Mucosa of rectum (tissue), 2 donors: ENCODE data around the gene CCER1.

Source experiments
- H3K27ac ChIP-seq, 2 donors: one replicate each; pipeline ENCODE4 v1.7.0; 2013; ENCODE audit warnings: inconsistent platforms in 2 of 2, low read depth in 2 of 2, low read length in 2 of 2
- H3K27me3 ChIP-seq, 2 donors: one replicate each; pipeline ENCODE4 v1.7.0; 2013; ENCODE audit warnings: low read length in 2 of 2; ENCODE audit not compliant: control insufficient read depth in 2 of 2, insufficient read depth in 2 of 2
- H3K36me3 ChIP-seq, 2 donors: one replicate each; pipeline ENCODE4 v1.7.0; 2013; ENCODE audit warnings: low read length in 2 of 2; ENCODE audit not compliant: control insufficient read depth in 2 of 2, insufficient read depth in 2 of 2
- H3K4me1 ChIP-seq, 2 donors: one replicate each; pipeline ENCODE4 v1.7.0; 2013; ENCODE audit warnings: low read length in 2 of 2, mild to moderate bottlenecking in 1 of 2; ENCODE audit not compliant: control insufficient read depth in 2 of 2, insufficient read depth in 2 of 2
- H3K4me3 ChIP-seq, 2 donors: one replicate each; pipeline ENCODE4 v1.7.0; 2013; ENCODE audit warnings: low read length in 2 of 2
- H3K9ac ChIP-seq, 2 donors: one replicate each; pipeline ENCODE4 v1.7.0; 2013; ENCODE audit warnings: low read length in 2 of 2, low read depth in 1 of 2, mild to moderate bottlenecking in 1 of 2
- H3K9me3 ChIP-seq, 2 donors: one replicate each; pipeline ENCODE4 v1.7.0; 2013; ENCODE audit warnings: low read length in 2 of 2; ENCODE audit not compliant: control insufficient read depth in 2 of 2
- donor health status: healthy.
- donor health status: Normal muscosa, but diverticular disease.

CCER1 gene

GRCh38 chr12:90924406-90924805 is 30.6 kb downstream of the CCER1 start:
- no peak overlapping the region for H3K27ac ChIP-seq
- no peak overlapping the region for H3K9ac ChIP-seq
- H3K27me3 ChIP-seq: no peaks in the 10 kb centered on the region
- H3K4me1 ChIP-seq: no peaks in the 10 kb centered on the region
- H3K36me3 ChIP-seq: no peaks in the 10 kb centered on the region
- H3K9me3 ChIP-seq: no peaks in the 10 kb centered on the region
- no peak overlapping the region for H3K4me3 ChIP-seq

- Histone ChIP-seq H3K27me3 (no peaks in the 10 kb centered on the region), H3K27ac (no peak overlapping the region)
Observed at GRCh38 chr12:90922145-90922627, 32.8 kb downstream of the CCER1 start.

GRCh38 chr12:90921536-90921935 is 33.4 kb downstream of the CCER1 start:
- H3K27ac ChIP-seq: no peak overlapping the region
- H3K4me3 ChIP-seq: no peak overlapping the region
- no peaks in the 10 kb centered on the region for H3K36me3 ChIP-seq
- no peaks in the 10 kb centered on the region for H3K4me1 ChIP-seq
- H3K27me3 ChIP-seq: no peaks in the 10 kb centered on the region
- no peaks in the 10 kb centered on the region for H3K9me3 ChIP-seq
- no peak overlapping the region for H3K9ac ChIP-seq

More at GRCh38 chr12:90922145-90922627, 32.8 kb downstream of the CCER1 start:
- Histone ChIP-seq H3K9me3 (no peaks in the 10 kb centered on the region), H3K9ac (no peak overlapping the region), H3K4me3 (no peak overlapping the region), H3K36me3 (no peaks in the 10 kb centered on the region), H3K4me1 (no peaks in the 10 kb centered on the region)

GRCh38 chr12:90920222-90920621 is 34.8 kb downstream of the CCER1 start:
- H3K27me3 ChIP-seq: no peaks in the 10 kb centered on the region
- H3K9ac ChIP-seq: no peak overlapping the region
- H3K4me1 ChIP-seq: no peaks in the 10 kb centered on the region
- no peak overlapping the region for H3K27ac ChIP-seq
- no peaks in the 10 kb centered on the region for H3K36me3 ChIP-seq
- H3K9me3 ChIP-seq: no peaks in the 10 kb centered on the region
- H3K4me3 ChIP-seq: no peak overlapping the region

GRCh38 chr12:90917431-90917830 is 37.5 kb downstream of the CCER1 start:
- no peak overlapping the region for H3K4me3 ChIP-seq
- no peaks in the 10 kb centered on the region for H3K27me3 ChIP-seq

GRCh38 chr12:90916516-90916915 is 38.5 kb downstream of the CCER1 start:
- no peak overlapping the region for H3K27ac ChIP-seq
- no peak overlapping the region for H3K4me3 ChIP-seq
- no peaks in the 10 kb centered on the region for H3K9me3 ChIP-seq
- H3K9ac ChIP-seq: no peak overlapping the region
- no peaks in the 10 kb centered on the region for H3K27me3 ChIP-seq
- H3K36me3 ChIP-seq: no peaks in the 10 kb centered on the region
- H3K4me1 ChIP-seq: no peaks in the 10 kb centered on the region

More at GRCh38 chr12:90917431-90917830, 37.5 kb downstream of the CCER1 start:
- Histone ChIP-seq H3K9ac (no peak overlapping the region), H3K36me3 (no peaks in the 10 kb centered on the region), H3K4me1 (no peaks in the 10 kb centered on the region), H3K27ac (no peak overlapping the region), H3K9me3 (no peaks in the 10 kb centered on the region)

- Histone ChIP-seq H3K27ac (no peak overlapping the region), H3K4me3 (no peak overlapping the region), H3K4me1 (no peaks in the 10 kb centered on the region), H3K9ac (no peak overlapping the region), H3K27me3 (no peaks in the 10 kb centered on the region), H3K9me3 (no peaks in the 10 kb centered on the region), H3K36me3 (no peaks in the 10 kb centered on the region)
Observed at GRCh38 chr12:90915353-90915752, 39.6 kb downstream of the CCER1 start.

- Histone ChIP-seq H3K4me1 (no peaks in the 10 kb centered on the region), H3K27ac (no peak overlapping the region), H3K36me3 (no peaks in the 10 kb centered on the region), H3K9me3 (no peaks in the 10 kb centered on the region), H3K4me3 (no peak overlapping the region), H3K27me3 (no peaks in the 10 kb centered on the region), H3K9ac (no peak overlapping the region)
Observed at GRCh38 chr12:90910958-90911357, 44.0 kb downstream of the CCER1 start.

GRCh38 chr12:90909069-90909770 is 45.8 kb downstream of the CCER1 start:
- Histone ChIP-seq H3K9ac (no peak overlapping the region), H3K27me3 (no peaks in the 10 kb centered on the region), H3K27ac (no peak overlapping the region), H3K4me3 (no peak overlapping the region), H3K4me1 (no peaks in the 10 kb centered on the region), H3K36me3 (no peaks in the 10 kb centered on the region), H3K9me3 (no peaks in the 10 kb centered on the region)

- H3K36me3 ChIP-seq: no peaks in the 10 kb centered on the region
- H3K27ac ChIP-seq: no peak overlapping the region
- no peaks in the 10 kb centered on the region for H3K9me3 ChIP-seq
- no peak overlapping the region for H3K9ac ChIP-seq
- H3K4me1 ChIP-seq: no peaks in the 10 kb centered on the region
- H3K27me3 ChIP-seq: no peaks in the 10 kb centered on the region
- no peak overlapping the region for H3K4me3 ChIP-seq
Observed at GRCh38 chr12:90908465-90908864, 46.5 kb downstream of the CCER1 start.
